ENCODE data around the gene ADGRL1. TPM values are rescaled to one million over a fixed set of nuclear protein-coding genes. Genes with fewer than 3 reads are reported as not detected.

The ADGRL1 gene
- total and polyA plus RNA-seq, 8 donors: 6.0 to 24.5 (median 13.3) TPM

GRCh38 chr19:14164724-14165493 is 41.1 kb downstream of the ADGRL1 start:
- Histone ChIP-seq H3K27me3 (no peaks in the 10 kb centered on the region), H3K36me3 (peaks cover 8 to 49% (median 45%) of the 10 kb centered on the region in 4 donors), H3K9me3 (no peaks in the 10 kb centered on the region), H3K4me3 (no peak overlapping the region), H3K4me1 (peaks cover 6 to 25% (median 20%) of the 10 kb centered on the region in 4 donors), H3K27ac (no peak overlapping the region)
- no peak for DNase-seq
- intact Hi-C loops (cut with DNase I; ENCODE audit: low total_unique reads): no loop called here
- 78 to 81% (median 80%) methylated on average over 10 to 16 of the region's 16 CpGs for WGBS, 5 donors
- no peak for TF ChIP-seq POLR2AphosphoS5 (IDR thresholded peaks at IDR 0.05)
- TF ChIP-seq, protein P1, sequence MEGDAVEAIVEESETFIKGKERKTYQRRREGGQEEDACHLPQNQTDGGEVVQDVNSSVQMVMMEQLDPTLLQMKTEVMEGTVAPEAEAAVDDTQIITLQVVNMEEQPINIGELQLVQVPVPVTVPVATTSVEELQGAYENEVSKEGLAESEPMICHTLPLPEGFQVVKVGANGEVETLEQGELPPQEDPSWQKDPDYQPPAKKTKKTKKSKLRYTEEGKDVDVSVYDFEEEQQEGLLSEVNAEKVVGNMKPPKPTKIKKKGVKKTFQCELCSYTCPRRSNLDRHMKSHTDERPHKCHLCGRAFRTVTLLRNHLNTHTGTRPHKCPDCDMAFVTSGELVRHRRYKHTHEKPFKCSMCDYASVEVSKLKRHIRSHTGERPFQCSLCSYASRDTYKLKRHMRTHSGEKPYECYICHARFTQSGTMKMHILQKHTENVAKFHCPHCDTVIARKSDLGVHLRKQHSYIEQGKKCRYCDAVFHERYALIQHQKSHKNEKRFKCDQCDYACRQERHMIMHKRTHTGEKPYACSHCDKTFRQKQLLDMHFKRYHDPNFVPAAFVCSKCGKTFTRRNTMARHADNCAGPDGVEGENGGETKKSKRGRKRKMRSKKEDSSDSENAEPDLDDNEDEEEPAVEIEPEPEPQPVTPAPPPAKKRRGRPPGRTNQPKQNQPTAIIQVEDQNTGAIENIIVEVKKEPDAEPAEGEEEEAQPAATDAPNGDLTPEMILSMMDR (IDR thresholded peaks at IDR 0.05): no peak
- TF ChIP-seq POLR2A (IDR thresholded peaks at IDR 0.05): no peak
- TF ChIP-seq EP300 (IDR thresholded peaks at IDR 0.05): no peak

DNA sequence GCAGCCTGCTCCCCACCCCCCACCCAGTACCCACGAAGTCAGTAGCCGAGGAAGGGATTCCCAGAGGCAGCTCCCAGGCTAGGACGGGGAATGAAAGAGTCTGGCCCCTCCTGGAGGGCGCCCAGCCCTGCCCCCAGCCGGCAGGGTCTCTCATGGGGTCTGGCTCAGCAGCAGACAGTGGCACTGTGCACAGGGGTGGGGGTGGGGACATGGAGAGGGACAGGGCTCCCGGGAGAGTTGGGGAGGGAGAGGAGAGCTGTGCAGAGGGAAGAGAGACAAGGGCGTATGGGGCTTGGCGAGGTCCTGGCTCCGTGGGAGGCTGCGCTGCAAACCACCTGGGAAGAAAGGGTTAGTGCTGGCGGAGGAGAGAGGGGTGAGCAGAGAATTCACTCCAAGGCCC is 41.9 kb downstream of the ADGRL1 start:
- peaks cover 12 to 49% (median 45%) of the 10 kb centered on the region in 4 donors for H3K36me3 ChIP-seq
- no peak overlapping the region for H3K4me3 ChIP-seq
- TF ChIP-seq, protein P1 (IDR thresholded peaks at IDR 0.05): no peak
- TF ChIP-seq POLR2A (IDR thresholded peaks at IDR 0.05) (no peak), POLR2AphosphoS5 (IDR thresholded peaks at IDR 0.05) (no peak), EP300 (IDR thresholded peaks at IDR 0.05) (no peak)
- no peaks in the 10 kb centered on the region for H3K27me3 ChIP-seq
- no peak for DNase-seq
- H3K9me3 ChIP-seq: no peaks in the 10 kb centered on the region
- H3K27ac ChIP-seq: no peak overlapping the region
- intact Hi-C loops (cut with DNase I; ENCODE audit: low total_unique reads): no loop called here
- H3K4me1 ChIP-seq: peaks cover 6 to 25% (median 20%) of the 10 kb centered on the region in 4 donors
- 71 to 78% (median 74%) methylated on average over 10 to 11 of the region's 11 CpGs for WGBS, 5 donors

DNA sequence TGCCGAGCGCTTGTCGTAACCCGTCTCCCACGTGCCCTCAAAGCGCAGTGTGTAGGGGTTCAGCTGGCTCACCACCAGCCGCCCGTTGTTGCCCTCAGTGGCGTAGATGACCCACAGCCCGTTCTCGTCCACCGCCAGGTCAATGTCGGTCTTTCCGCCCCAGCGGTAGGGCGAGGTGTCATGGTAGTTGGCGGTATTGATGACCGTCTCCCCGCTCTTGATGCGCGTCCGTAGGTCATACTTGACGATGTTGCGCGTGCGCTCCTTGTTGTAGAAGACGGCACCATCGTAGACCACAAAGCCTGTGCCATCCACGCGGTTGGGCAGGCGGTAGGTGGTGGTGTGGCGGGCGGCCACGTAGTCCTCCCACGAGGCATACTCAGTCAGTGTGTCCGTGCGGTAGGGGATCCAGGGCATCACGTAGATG is 43.1 kb downstream of the ADGRL1 start:
- no peak overlapping the region for H3K4me3 ChIP-seq
- H3K9me3 ChIP-seq: no peaks in the 10 kb centered on the region
- WGBS, 5 donors: 96 to 98% (median 96%) methylated on average over 34 to 38 of the region's 38 CpGs
- peaks cover 6 to 21% (median 18%) of the 10 kb centered on the region in 4 donors for H3K4me1 ChIP-seq
- TF ChIP-seq POLR2A (IDR thresholded peaks at IDR 0.05) (no peak), POLR2AphosphoS5 (IDR thresholded peaks at IDR 0.05) (no peak), EP300 (IDR thresholded peaks at IDR 0.05) (no peak)
- TF ChIP-seq, protein P1 (IDR thresholded peaks at IDR 0.05): no peak
- H3K27me3 ChIP-seq: no peaks in the 10 kb centered on the region
- peaks cover 15 to 55% (median 49%) of the 10 kb centered on the region in 4 donors for H3K36me3 ChIP-seq
- no peak overlapping the region for H3K27ac ChIP-seq
- intact Hi-C loops (cut with DNase I; ENCODE audit: low total_unique reads): no loop called here
- DNase-seq: no peak

DNA sequence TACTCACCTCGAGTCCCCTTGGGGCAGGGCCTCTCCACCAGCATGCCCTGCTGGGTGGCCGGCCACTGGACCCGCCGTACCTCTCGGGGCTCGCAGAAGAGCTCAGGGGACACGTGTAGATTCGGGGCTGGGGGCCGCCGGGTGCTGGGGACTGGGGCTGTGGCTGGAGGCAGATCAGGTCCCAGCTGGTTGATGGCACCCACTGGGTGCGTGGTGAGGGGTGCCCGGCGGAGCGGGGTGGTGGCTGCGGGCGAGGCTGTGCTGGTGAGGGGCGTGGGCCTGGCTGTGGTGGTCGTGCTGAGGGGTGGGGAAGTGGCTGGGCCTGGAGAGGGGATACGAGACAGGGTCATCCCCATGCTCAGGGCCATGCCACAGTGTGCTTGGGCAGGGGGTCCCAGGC is 44.7 kb downstream of the ADGRL1 start:
- Histone ChIP-seq H3K4me1 (peaks cover 0 to 5% (median 3%) of the 10 kb centered on the region in 4 donors), H3K27me3 (no peaks in the 10 kb centered on the region), H3K27ac (no peak overlapping the region), H3K36me3 (peaks cover 30 to 71% (median 65%) of the 10 kb centered on the region in 4 donors), H3K4me3 (no peak overlapping the region), H3K9me3 (no peaks in the 10 kb centered on the region)
- intact Hi-C loops (cut with DNase I; ENCODE audit: low total_unique reads): no loop called here
- no peak for TF ChIP-seq POLR2A (IDR thresholded peaks at IDR 0.05)
- no peak for TF ChIP-seq EP300 (IDR thresholded peaks at IDR 0.05)
- TF ChIP-seq POLR2AphosphoS5 (IDR thresholded peaks at IDR 0.05): no peak
- TF ChIP-seq, protein P1 (IDR thresholded peaks at IDR 0.05): no peak
- WGBS, 5 donors: 84 to 92% (median 89%) methylated on average over 13 to 19 of the region's 19 CpGs
- no peak for DNase-seq

Data from stomach (tissue), 9 donors.